ENCODE results near the gene BSN.

DNA sequence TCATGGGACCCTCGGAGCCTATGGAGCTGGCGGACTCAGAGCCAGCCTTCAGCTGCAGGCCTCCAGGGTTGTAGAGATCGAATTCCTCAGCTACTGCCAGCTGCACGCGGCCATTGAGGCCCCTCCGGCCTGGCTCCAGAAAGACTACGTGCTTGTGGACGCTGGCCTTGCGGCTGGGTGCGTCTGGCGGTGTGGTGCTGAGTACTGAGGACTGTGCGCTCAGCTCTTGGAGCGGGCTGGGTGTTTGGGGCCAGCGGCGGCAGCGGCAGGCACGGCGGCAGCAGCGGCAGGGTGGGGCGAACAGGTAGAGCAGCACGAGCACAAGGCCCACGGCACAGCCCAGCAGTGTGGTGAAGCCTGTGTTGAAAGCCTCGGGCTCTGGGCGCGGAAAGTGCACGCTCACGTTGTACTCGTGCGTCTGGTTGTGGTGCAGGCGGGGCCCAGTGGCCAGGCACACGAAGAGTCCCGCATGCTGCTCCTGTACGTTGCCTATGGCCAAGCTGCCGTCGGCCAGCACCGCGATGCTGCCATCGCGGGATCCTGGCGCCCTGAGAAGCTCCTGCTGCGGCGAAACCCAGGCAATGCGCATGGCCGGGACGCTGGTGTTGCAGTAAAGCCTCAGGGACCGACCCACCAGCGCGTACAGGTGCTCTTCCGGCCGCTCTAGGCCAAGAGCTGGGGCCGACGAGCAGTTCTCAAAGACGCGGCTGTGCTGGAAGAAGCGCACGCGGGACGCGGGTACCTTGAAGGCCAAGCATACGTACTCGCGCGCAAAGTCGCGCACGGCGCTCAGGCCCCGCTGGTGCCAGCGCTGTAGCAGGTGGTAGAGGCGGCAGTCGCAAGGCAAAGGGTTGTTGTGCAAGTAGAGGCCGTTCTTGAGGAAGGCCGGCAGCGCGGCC, 163.9 kb downstream of the BSN start:
- TF ChIP-seq FOXM1 (IDR thresholded peaks at IDR 0.05; ENCODE audit: borderline replicate concordance, low read depth) (no peak), TEAD4 (IDR thresholded peaks at IDR 0.05) (no peak), RAD21 (IDR thresholded peaks at IDR 0.05; ENCODE audit: low read depth) (no peak), EGR1 (IDR thresholded peaks at IDR 0.05) (no peak), TCF12 (IDR thresholded peaks at IDR 0.05; ENCODE audit: low read depth) (no peak), EP300 (IDR thresholded peaks at IDR 0.05; ENCODE audit: borderline replicate concordance) (no peak)
- TF ChIP-seq, protein P1, sequence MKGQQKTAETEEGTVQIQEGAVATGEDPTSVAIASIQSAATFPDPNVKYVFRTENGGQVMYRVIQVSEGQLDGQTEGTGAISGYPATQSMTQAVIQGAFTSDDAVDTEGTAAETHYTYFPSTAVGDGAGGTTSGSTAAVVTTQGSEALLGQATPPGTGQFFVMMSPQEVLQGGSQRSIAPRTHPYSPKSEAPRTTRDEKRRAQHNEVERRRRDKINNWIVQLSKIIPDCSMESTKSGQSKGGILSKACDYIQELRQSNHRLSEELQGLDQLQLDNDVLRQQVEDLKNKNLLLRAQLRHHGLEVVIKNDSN (IDR thresholded peaks at IDR 0.05) = no peak
